OCI-LY7 (cell line): ENCODE measurements around the gene BBS4. TPM values are rescaled to one million over a fixed set of nuclear protein-coding genes. Genes with fewer than 3 reads are reported as not detected.

Source experiments
- BruUV-seq: library from RNA; stranded (reverse); fragments of 400-500 nt; replicated peaks from 2 replicates; lab custom pipeline; 2021; lab: Mats Ljungman, UMichigan
- CTCF ChIA-PET: fragments of 300-600 bp; sonication (Branson Sonifier 250); formaldehyde crosslinking; loops from one replicate; lab custom pipeline; 2022; ENCODE audit warnings: antibody characterized with exemption; ENCODE audit not compliant: unreplicated experiment; lab: Charles Lee
- POLR2A ChIA-PET: fragments of 300-600 bp; sonication (Branson Sonifier 250); formaldehyde crosslinking; loops from one replicate; lab custom pipeline; 2022; ENCODE audit warnings: antibody characterized with exemption; lab: Charles Lee
- DNase-seq: peaks from one replicate; pipeline ENCODE4 v3.0.0-alpha.2; 2015; ENCODE audit warnings: low spot score
- H2AFZ ChIP-seq: fragments of 200-600 bp; sonication (generic), shearing (Covaris generic); 2 replicates; pipeline ENCODE4 v1.6.1; 2014; ENCODE audit warnings: mild to moderate bottlenecking, antibody characterized with exemption, low read length, moderate library complexity
- H3K27ac ChIP-seq: fragments of 200-600 bp; sonication (generic); 2 replicates; pipeline ENCODE4 v1.5.1; 2014; ENCODE audit warnings: mixed run types, low read depth, mild to moderate bottlenecking, moderate library complexity, low read length, inconsistent platforms; ENCODE audit not compliant: poor library complexity, severe bottlenecking
- H3K36me3 ChIP-seq: fragments of 200-600 bp; sonication (generic); 2 replicates; pipeline ENCODE4 v1.6.1; 2014; ENCODE audit warnings: mild to moderate bottlenecking, antibody characterized with exemption, low read length, moderate library complexity, mixed read lengths; ENCODE audit not compliant: insufficient read depth
- H3K4me1 ChIP-seq: fragments of 200-600 bp; sonication (generic); 2 replicates; pipeline ENCODE4 v1.5.1; 2014; ENCODE audit warnings: mild to moderate bottlenecking, low read length; ENCODE audit not compliant: insufficient read depth, poor library complexity, severe bottlenecking
- H3K4me2 ChIP-seq: fragments of 200-600 bp; sonication (generic); 2 replicates; pipeline ENCODE4 v1.6.1; 2014; ENCODE audit warnings: mild to moderate bottlenecking, low read length
- H3K4me3 ChIP-seq: fragments of 200-600 bp; sonication (generic); 2 replicates; pipeline ENCODE4 v1.5.1; 2014; ENCODE audit warnings: mild to moderate bottlenecking, low read depth, low read length; ENCODE audit not compliant: poor library complexity, severe bottlenecking
- H3K79me2 ChIP-seq: fragments of 200-600 bp; sonication (generic); 2 replicates; pipeline ENCODE4 v1.6.1; 2016; ENCODE audit warnings: low read depth, mild to moderate bottlenecking, low read length, moderate library complexity, mixed read lengths; ENCODE audit not compliant: insufficient read depth
- H3K9me2 ChIP-seq: fragments of 200-600 bp; sonication (generic); 2 replicates; pipeline ENCODE4 v1.6.1; 2016; ENCODE audit warnings: mild to moderate bottlenecking, low read length, mixed read lengths; ENCODE audit not compliant: insufficient read depth
- H3K9me3 ChIP-seq: fragments of 200-600 bp; sonication (generic); 2 replicates; pipeline ENCODE4 v1.6.1; 2014; ENCODE audit warnings: mild to moderate bottlenecking, mixed run types, low read length, mixed read lengths
- H4K20me1 ChIP-seq: fragments of 200-600 bp; sonication (generic); 2 replicates; pipeline ENCODE4 v1.6.1; 2014; ENCODE audit warnings: mild to moderate bottlenecking, antibody characterized with exemption, low read length, moderate library complexity, mixed read lengths; ENCODE audit not compliant: insufficient read depth
- EZH2phosphoT487 ChIP-seq: fragments of 200-600 bp; sonication (generic); IDR thresholded peaks from 2 replicates; pipeline ENCODE4 v1.6.1; 2018; ENCODE audit warnings: low read depth, borderline replicate concordance, mild to moderate bottlenecking, mixed run types, antibody characterized with exemption, low read length, moderate library complexity, mixed read lengths
- intact Hi-C: fragments of 100-400 bp; cut with micrococcal nuclease; formaldehyde crosslinking; loops from one replicate; pipeline ENCODE4 v1.10.0; 2022; ENCODE audit not compliant: unreplicated experiment
- small RNA-seq: library from RNA; depleted of rRNA; stranded (forward); fragments of <200 nt; gene quantifications from one replicate; pipeline ENCODE3, GENCODE V24; 2014
- total RNA-seq, 2 experiments: library from RNA; depleted of rRNA in 1 of 2; stranded (reverse); fragments of >200 nt in 1 of 2; shearing (Covaris generic) in 1 of 2; gene quantifications; 2 replicates each; pipeline ENCODE4 v1.2.3, GENCODE V29; 2014 to 2022
- TF ChIP-seq, protein P1 (sequence below): fragments of 200-600 bp; sonication (generic); conservative IDR thresholded peaks from 2 replicates; pipeline ENCODE4 v1.5.1; 2014; ENCODE audit warnings: mild to moderate bottlenecking, antibody characterized with exemption, low read length, moderate library complexity, mixed read lengths

Gene BBS4
- total RNA-seq, 2 experiments from 2014 or later = 19.7 to 29.7 TPM

DNA sequence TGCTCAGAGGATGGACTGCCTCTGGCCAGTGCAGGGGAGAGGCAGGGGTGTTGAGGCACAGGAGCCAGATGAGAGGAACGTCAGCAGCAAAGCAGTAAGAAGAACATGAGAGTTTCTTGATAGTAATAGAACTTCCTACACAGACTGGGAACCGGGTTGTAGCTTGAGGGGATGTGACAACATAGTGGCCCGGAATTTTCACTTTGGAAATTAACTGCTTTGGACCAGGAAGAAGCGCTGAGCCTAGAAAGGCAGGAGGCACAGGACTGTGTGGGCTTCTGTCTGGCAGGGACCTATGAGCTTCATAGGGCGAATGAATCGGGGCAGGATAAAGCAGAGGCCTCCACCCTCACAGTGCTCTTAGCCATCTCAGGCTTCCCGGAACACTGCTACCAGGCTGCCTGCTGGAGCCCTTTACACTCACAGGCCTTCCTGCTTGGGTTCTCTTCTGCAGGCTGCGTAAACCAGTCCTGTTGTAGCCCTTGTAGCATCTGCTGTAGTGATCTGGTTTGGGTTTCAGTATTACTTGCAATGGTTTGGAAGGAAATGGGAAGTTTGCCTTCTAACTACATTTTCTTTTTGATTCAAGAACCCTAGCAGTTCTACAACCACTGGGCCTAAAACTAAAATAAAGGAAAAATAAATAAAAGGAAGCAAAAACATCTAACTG lies 100.8 kb downstream of the BBS4 start:
- ChIA-PET POLR2A (no interaction called here), CTCF (no interaction called here)
- Histone ChIP-seq H3K4me3 (no peak overlapping the region), H3K27ac (no peak overlapping the region), H3K9me2 (no peaks in the 10 kb centered on the region), H4K20me1 (peaks cover 5% of the 10 kb centered on the region; the same call in 1 of the 2 replicates), H3K9me3 (no peaks in the 10 kb centered on the region), H3K79me2 (peaks cover 16% of the 10 kb centered on the region), H3K4me1 (peaks cover 10% of the 10 kb centered on the region), H3K4me2 (no peak overlapping the region), H3K36me3 (peaks cover 2% of the 10 kb centered on the region; the same call in 1 of the 2 replicates), H2AFZ (no peak overlapping the region; the same call in 1 of the 2 replicates)
- BruUV-seq = no TSS peak
- no peak for DNase-seq
- intact Hi-C loops = no loop called here
- TF ChIP-seq, protein P1, sequence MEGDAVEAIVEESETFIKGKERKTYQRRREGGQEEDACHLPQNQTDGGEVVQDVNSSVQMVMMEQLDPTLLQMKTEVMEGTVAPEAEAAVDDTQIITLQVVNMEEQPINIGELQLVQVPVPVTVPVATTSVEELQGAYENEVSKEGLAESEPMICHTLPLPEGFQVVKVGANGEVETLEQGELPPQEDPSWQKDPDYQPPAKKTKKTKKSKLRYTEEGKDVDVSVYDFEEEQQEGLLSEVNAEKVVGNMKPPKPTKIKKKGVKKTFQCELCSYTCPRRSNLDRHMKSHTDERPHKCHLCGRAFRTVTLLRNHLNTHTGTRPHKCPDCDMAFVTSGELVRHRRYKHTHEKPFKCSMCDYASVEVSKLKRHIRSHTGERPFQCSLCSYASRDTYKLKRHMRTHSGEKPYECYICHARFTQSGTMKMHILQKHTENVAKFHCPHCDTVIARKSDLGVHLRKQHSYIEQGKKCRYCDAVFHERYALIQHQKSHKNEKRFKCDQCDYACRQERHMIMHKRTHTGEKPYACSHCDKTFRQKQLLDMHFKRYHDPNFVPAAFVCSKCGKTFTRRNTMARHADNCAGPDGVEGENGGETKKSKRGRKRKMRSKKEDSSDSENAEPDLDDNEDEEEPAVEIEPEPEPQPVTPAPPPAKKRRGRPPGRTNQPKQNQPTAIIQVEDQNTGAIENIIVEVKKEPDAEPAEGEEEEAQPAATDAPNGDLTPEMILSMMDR = no peak
- no peak for TF ChIP-seq EZH2phosphoT487

GRCh38 chr15:72787526-72787925 lies 101.5 kb downstream of the BBS4 start:
- Histone ChIP-seq H3K4me3 (no peak overlapping the region), H2AFZ (no peak overlapping the region; the same call in 1 of the 2 replicates), H3K27ac (no peak overlapping the region), H3K4me1 (peaks cover 4% of the 10 kb centered on the region), H4K20me1 (0 out of 2 replicates have a peak, but pooled peaks cover 3% of the 10 kb centered on the region), H3K4me2 (no peak overlapping the region), H3K9me2 (no peaks in the 10 kb centered on the region), H3K36me3 (no peaks in the 10 kb centered on the region), H3K9me3 (no peaks in the 10 kb centered on the region), H3K79me2 (peaks cover 9% of the 10 kb centered on the region)
- intact Hi-C loops = no loop called here
- TF ChIP-seq, protein P1 = no peak
- TF ChIP-seq EZH2phosphoT487 = no peak
- ChIA-PET CTCF (no interaction called here), POLR2A (no interaction called here)
- DNase-seq = no peak
- no TSS peak for BruUV-seq

Small RNA genes lying within 50 kb of the gene (small RNA-seq; reads per million reads assigned to genes)
- gene RN7SL853P = not detected

Other genes starting within 250 kb of the BBS4 start
- 33.0 and 37.1 TPM in 2 replicates for gene ARIH1, start 211.9 kb upstream of the BBS4 start, total RNA-seq (2014; rRNA removed; shearing (Covaris generic))
- 142 and 153 TPM in 2 replicates for gene ARIH1, start 211.9 kb upstream of the BBS4 start, total RNA-seq (2022)
- not detected in 2 replicates for gene GOLGA6B, start 31.5 kb upstream of the BBS4 start, total RNA-seq (2014; rRNA removed; shearing (Covaris generic))
- gene GOLGA6B, start 31.5 kb upstream of the BBS4 start, total RNA-seq (2022) = 0.53 TPM in 1 of 2 replicates, not detected in the other
- 0.22 and 1.5 TPM in 2 replicates for gene HIGD2B, start within 50 bp of the BBS4 start, total RNA-seq (2014; rRNA removed; shearing (Covaris generic))
- gene HIGD2B, start within 50 bp of the BBS4 start, total RNA-seq (2022) = 0.33 TPM in 1 of 2 replicates, not detected in the other
- 86.8 and 112 TPM in 2 replicates for gene ADPGK, start 97.6 kb downstream of the BBS4 start, total RNA-seq (2014; rRNA removed; shearing (Covaris generic))
- gene ADPGK, start 97.6 kb downstream of the BBS4 start, total RNA-seq (2022) = 70.7 and 74.9 TPM in 2 replicates